HepG2 (cell line): ENCODE results near the gene FITM1. TPM values are rescaled to one million over a fixed set of nuclear protein-coding genes. Genes with fewer than 3 reads are reported as not detected.
A peak's percentile ranks its signal among the peaks of the same experiment; 100 is the strongest.

Source experiments
- DR1 ChIP-seq: sonication (generic); formaldehyde crosslinking; IDR thresholded peaks from 2 replicates; pipeline ENCODE4 v1.8.0; 2021; ENCODE audit warnings: mild to moderate bottlenecking, missing genetic modification reagents, inconsistent platforms
- ELF4 ChIP-seq: sonication (generic); formaldehyde crosslinking; IDR thresholded peaks from 2 replicates; pipeline ENCODE4 v1.5.0; 2020; ENCODE audit warnings: missing genetic modification reagents, mild to moderate bottlenecking, moderate library complexity, borderline replicate concordance
- SMAD3 ChIP-seq: sonication (generic); formaldehyde crosslinking; IDR thresholded peaks from 2 replicates; pipeline ENCODE4 v1.4.0; 2020; ENCODE audit warnings: missing genetic modification reagents
- SP4 ChIP-seq: sonication (generic); formaldehyde crosslinking; IDR thresholded peaks from 2 replicates; pipeline ENCODE4 v1.8.1; 2023; ENCODE audit warnings: mild to moderate bottlenecking, missing genetic modification reagents
- SRF ChIP-seq: IDR thresholded peaks from 2 replicates; pipeline ENCODE4 v1.6.1; 2011; ENCODE audit warnings: mild to moderate bottlenecking, low read depth, low read length, moderate library complexity
- ZBTB40 ChIP-seq, 2 experiments: fragments of 450-650 bp in 1 of 2; sonication (generic) in 1 of 2; formaldehyde crosslinking in 1 of 2; IDR thresholded peaks; 2 replicates each; pipeline versions ENCODE4 v1.6.1 to v1.8.0; 2016 to 2022; ENCODE audit warnings: antibody characterized with exemption in 1 of 2, mild to moderate bottlenecking in 1 of 2, missing genetic modification reagents in 1 of 2
- ZMYM2 ChIP-seq: sonication (generic); formaldehyde crosslinking; IDR thresholded peaks from 2 replicates; pipeline ENCODE4 v1.8.0; 2022; ENCODE audit warnings: mild to moderate bottlenecking, missing genetic modification reagents
- ZNF484 ChIP-seq: sonication (generic); formaldehyde crosslinking; IDR thresholded peaks from 2 replicates; pipeline ENCODE4 v1.5.1; 2020; ENCODE audit warnings: mild to moderate bottlenecking, low read depth, missing genetic modification reagents, borderline replicate concordance
- polyA plus RNA-seq, 8 experiments: library from polyadenylated mRNA; depleted of rRNA in 3 of 8; stranded (reverse) in 7 of 8; unstranded in 1 of 8; fragments of >200 nt; fragmentation: Illumina TruSeq in 4 of 8; extraction: Trizol in 4 of 8; gene quantifications; 2 replicates each; pipeline versions ENCODE4 v1.2.1 to v1.2.3, GENCODE V29; 2011 to 2016; ENCODE audit warnings: low read depth in 4 of 8, missing spikeins in 1 of 8, mixed read lengths in 1 of 8; ENCODE audit not compliant: insufficient read depth in 1 of 8
- total RNA-seq, 5 experiments: library from RNA; depleted of rRNA; stranded (reverse); fragments of >200 nt; fragmentation: Illumina TruSeq; extraction: Trizol; gene quantifications; 2 replicates each; pipeline ENCODE4 v1.2.3, GENCODE V29; 2016; ENCODE audit warnings: low read depth in 1 of 5
- TF ChIP-seq, protein P1 (sequence below), 2 experiments: sonication (generic) in 1 of 2; formaldehyde crosslinking in 1 of 2; IDR thresholded peaks; 2 replicates each; pipeline versions ENCODE4 v1.5.1 to v1.6.1; 2011 to 2020; ENCODE audit warnings: borderline replicate concordance in 1 of 2, low read depth in 1 of 2, low read length in 1 of 2, mild to moderate bottlenecking in 1 of 2, missing genetic modification reagents in 1 of 2, moderate library complexity in 1 of 2
- TF ChIP-seq, protein P2 (sequence below): sonication (generic); formaldehyde crosslinking; IDR thresholded peaks from 2 replicates; pipeline ENCODE4; 2020; ENCODE audit warnings: missing genetic modification reagents, mild to moderate bottlenecking, borderline replicate concordance

Gene FITM1
- total and polyA plus RNA-seq, 2 of the 13 experiments (the other 11 are each of a cell fraction or from before 2014, with no cell fraction given) = 2.7 to 5.8 TPM

GRCh38 chr14:24141097-24141880 is 10.8 kb downstream of the FITM1 start, which contains the start of gene EMC9 (continued):
- TF ChIP-seq ZBTB40 (IDR thresholded peaks at IDR 0.05) (no peak), ZBTB40 (CRISPR knock-in tag; IDR thresholded peaks at IDR 0.05) (no peak), SP4 (CRISPR knock-in tag) (no peak), SRF (peak; percentile 39; the same call in 1 of the 2 replicates), SMAD3 (CRISPR knock-in tag) (no peak; the same call in 1 of the 2 replicates), ELF4 (CRISPR knock-in tag) (peak; percentile 77; the same call in 1 of the 2 replicates), ZNF484 (no peak; the same call in 1 of the 2 replicates), DR1 (CRISPR knock-in tag) (no peak; the same call in 1 of the 2 replicates), ZMYM2 (CRISPR knock-in tag) (no peak)
- TF ChIP-seq, protein P1, sequence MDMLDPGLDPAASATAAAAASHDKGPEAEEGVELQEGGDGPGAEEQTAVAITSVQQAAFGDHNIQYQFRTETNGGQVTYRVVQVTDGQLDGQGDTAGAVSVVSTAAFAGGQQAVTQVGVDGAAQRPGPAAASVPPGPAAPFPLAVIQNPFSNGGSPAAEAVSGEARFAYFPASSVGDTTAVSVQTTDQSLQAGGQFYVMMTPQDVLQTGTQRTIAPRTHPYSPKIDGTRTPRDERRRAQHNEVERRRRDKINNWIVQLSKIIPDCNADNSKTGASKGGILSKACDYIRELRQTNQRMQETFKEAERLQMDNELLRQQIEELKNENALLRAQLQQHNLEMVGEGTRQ (IDR thresholded peaks at IDR 0.05; ENCODE audit: low read depth, low read length) = peak; percentile 86
- TF ChIP-seq, protein P1 (CRISPR knock-in tag; IDR thresholded peaks at IDR 0.05; ENCODE audit: borderline replicate concordance) = no peak
- TF ChIP-seq, protein P2, sequence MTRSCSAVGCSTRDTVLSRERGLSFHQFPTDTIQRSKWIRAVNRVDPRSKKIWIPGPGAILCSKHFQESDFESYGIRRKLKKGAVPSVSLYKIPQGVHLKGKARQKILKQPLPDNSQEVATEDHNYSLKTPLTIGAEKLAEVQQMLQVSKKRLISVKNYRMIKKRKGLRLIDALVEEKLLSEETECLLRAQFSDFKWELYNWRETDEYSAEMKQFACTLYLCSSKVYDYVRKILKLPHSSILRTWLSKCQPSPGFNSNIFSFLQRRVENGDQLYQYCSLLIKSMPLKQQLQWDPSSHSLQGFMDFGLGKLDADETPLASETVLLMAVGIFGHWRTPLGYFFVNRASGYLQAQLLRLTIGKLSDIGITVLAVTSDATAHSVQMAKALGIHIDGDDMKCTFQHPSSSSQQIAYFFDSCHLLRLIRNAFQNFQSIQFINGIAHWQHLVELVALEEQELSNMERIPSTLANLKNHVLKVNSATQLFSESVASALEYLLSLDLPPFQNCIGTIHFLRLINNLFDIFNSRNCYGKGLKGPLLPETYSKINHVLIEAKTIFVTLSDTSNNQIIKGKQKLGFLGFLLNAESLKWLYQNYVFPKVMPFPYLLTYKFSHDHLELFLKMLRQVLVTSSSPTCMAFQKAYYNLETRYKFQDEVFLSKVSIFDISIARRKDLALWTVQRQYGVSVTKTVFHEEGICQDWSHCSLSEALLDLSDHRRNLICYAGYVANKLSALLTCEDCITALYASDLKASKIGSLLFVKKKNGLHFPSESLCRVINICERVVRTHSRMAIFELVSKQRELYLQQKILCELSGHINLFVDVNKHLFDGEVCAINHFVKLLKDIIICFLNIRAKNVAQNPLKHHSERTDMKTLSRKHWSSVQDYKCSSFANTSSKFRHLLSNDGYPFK (CRISPR knock-in tag) = peak; percentile 93
